ENCODE data around the gene EID2. TPM values are rescaled to one million over a fixed set of nuclear protein-coding genes. Genes with fewer than 3 reads are reported as not detected.

The EID2 gene
- total RNA-seq, 5 donors from 2014 or later (not counting 1 experiment from before 2014, with no cell fraction given): 14.4 to 21.9 (median 19.8) TPM

- H3K9me3 Mint-ChIP-seq: no peaks in the 10 kb centered on the region
- H3K27ac Mint-ChIP-seq: no peak overlapping the region
- 33% methylated on average over 1 of the region's 3 CpGs for WGBS (ENCODE audit: insufficient coverage)
- no peak overlapping the region for H3K4me3 Mint-ChIP-seq
- ATAC-seq (replicated peaks in 1 of 4) (no peak), DNase-seq (no peak)
- Histone ChIP-seq H3K27me3 (replicated peaks in 1 of 2; ENCODE audit: control insufficient read depth in 2 of 2, extremely low read depth in 1 of 2, insufficient read depth in 2 of 2, low read length in 1 of 2) (peaks cover 0 to 14% of the 10 kb centered on the region in 2 experiments), H3K9me3 (no peaks in the 10 kb centered on the region), H3K27ac (ENCODE audit: low read length) (no peak overlapping the region), H3K36me3 (ENCODE audit: control insufficient read depth in 2 of 2, extremely low read depth in 1 of 2, insufficient read depth in 1 of 2, low read length in 1 of 2) (no peaks in the 10 kb centered on the region), H3K4me3 (ENCODE audit: control insufficient read depth in 1 of 2, extremely low read depth in 1 of 2, low read length in 1 of 2) (no peak overlapping the region), H3K4me1 (ENCODE audit: control insufficient read depth in 1 of 2, extremely low read depth in 1 of 2, insufficient read depth in 2 of 2, low read length in 2 of 2) (no peaks in the 10 kb centered on the region)
- H3K27me3 Mint-ChIP-seq: peaks cover 14 to 19% of the 10 kb centered on the region in 2 donors
- CTCF ChIA-PET: interaction anchor here in 1 of 2 donors (0.6 kb wide), 1 partner anchor 758 kb away, joined by 6 read pairs; no protein-coding TSS in a partner anchor
- H3K4me1 Mint-ChIP-seq: no peaks in the 10 kb centered on the region
- H3K36me3 Mint-ChIP-seq: no peaks in the 10 kb centered on the region
- POLR2A ChIA-PET: no interaction called here
Observed at GRCh38 chr19:39566064-39566463, 26.1 kb upstream of the EID2 start.

GRCh38 chr19:39563408-39563807 is 23.4 kb upstream of the EID2 start:
- no peaks in the 10 kb centered on the region for H3K9me3 ChIP-seq
- peaks cover 7 to 11% (median 8%) of the 10 kb centered on the region in 3 donors for H3K4me1 Mint-ChIP-seq
- POLR2A ChIA-PET: no interaction called here
- ATAC-seq (replicated peaks in 1 of 4) (no peak), DNase-seq (no peak)
- H3K27ac ChIP-seq (ENCODE audit: low read length): no peak overlapping the region
- peaks cover 0 to 12% of the 10 kb centered on the region in 2 experiments for H3K27me3 ChIP-seq (replicated peaks in 1 of 2; ENCODE audit: control insufficient read depth in 2 of 2, extremely low read depth in 1 of 2, insufficient read depth in 2 of 2, low read length in 1 of 2)
- no peak overlapping the region for H3K4me3 ChIP-seq (ENCODE audit: control insufficient read depth in 1 of 2, extremely low read depth in 1 of 2, low read length in 1 of 2)
- H3K4me3 Mint-ChIP-seq: no peak overlapping the region
- no peaks in the 10 kb centered on the region for H3K9me3 Mint-ChIP-seq
- no peaks in the 10 kb centered on the region for H3K36me3 ChIP-seq (ENCODE audit: control insufficient read depth in 2 of 2, extremely low read depth in 1 of 2, insufficient read depth in 1 of 2, low read length in 1 of 2)
- peaks cover 5 to 7% of the 10 kb centered on the region in 2 donors for H3K27me3 Mint-ChIP-seq
- H3K36me3 Mint-ChIP-seq: no peaks in the 10 kb centered on the region
- CTCF ChIA-PET: interaction anchor here in 1 of 2 donors (0.7 kb wide), 1 partner anchor 961 kb away, joined by 3 read pairs; no protein-coding TSS in a partner anchor
- whole genome bisulfite sequencing (ENCODE audit: insufficient coverage): 96% methylated on average over 2 of the region's 2 CpGs
- H3K4me1 ChIP-seq (ENCODE audit: control insufficient read depth in 1 of 2, extremely low read depth in 1 of 2, insufficient read depth in 2 of 2, low read length in 2 of 2): peaks cover 0 to 9% of the 10 kb centered on the region in 2 experiments
- no peak overlapping the region for H3K27ac Mint-ChIP-seq

- H3K9me3 Mint-ChIP-seq: no peaks in the 10 kb centered on the region
- H3K36me3 Mint-ChIP-seq: no peaks in the 10 kb centered on the region
- ChIA-PET CTCF (no interaction called here), POLR2A (no interaction called here)
- H3K4me1 Mint-ChIP-seq: peaks cover 21 to 25% (median 23%) of the 10 kb centered on the region in 3 donors
- no peaks in the 10 kb centered on the region for H3K9me3 ChIP-seq
- H3K27ac ChIP-seq (ENCODE audit: low read length): peak overlapping the region; percentile 77
- peak overlapping the region in 1 of 2 donors; percentile 24 for H3K4me3 ChIP-seq (ENCODE audit: control insufficient read depth in 1 of 2, extremely low read depth in 1 of 2, low read length in 1 of 2)
- peak; percentile 67 to 87 (median 84) for ATAC-seq (replicated peaks in 1 of 4)
- WGBS (ENCODE audit: insufficient coverage): 9% methylated on average over 4 of the region's 6 CpGs
- peaks cover 2 to 11% of the 10 kb centered on the region in 2 experiments for H3K4me1 ChIP-seq (ENCODE audit: control insufficient read depth in 1 of 2, extremely low read depth in 1 of 2, insufficient read depth in 2 of 2, low read length in 2 of 2)
- H3K4me3 Mint-ChIP-seq: peak overlapping the region; percentile 64 to 79 (median 73)
- DNase-seq: peak in 4 of 35 experiments; percentile 5 to 48 (median 18)
- H3K36me3 ChIP-seq (ENCODE audit: control insufficient read depth in 2 of 2, extremely low read depth in 1 of 2, insufficient read depth in 1 of 2, low read length in 1 of 2): no peaks in the 10 kb centered on the region
- peak overlapping the region; percentile 96 to 98 for H3K27ac Mint-ChIP-seq
- no peaks in the 10 kb centered on the region for H3K27me3 Mint-ChIP-seq
- H3K27me3 ChIP-seq (replicated peaks in 1 of 2; ENCODE audit: control insufficient read depth in 2 of 2, extremely low read depth in 1 of 2, insufficient read depth in 2 of 2, low read length in 1 of 2): peaks cover 0 to 4% of the 10 kb centered on the region in 2 experiments
Observed at GRCh38 chr19:39558624-39559117, 18.7 kb upstream of the EID2 start.

- Histone ChIP-seq H3K4me3 (ENCODE audit: control insufficient read depth in 1 of 2, extremely low read depth in 1 of 2, low read length in 1 of 2) (peak overlapping the region in 1 of 2 donors; percentile 24), H3K27me3 (replicated peaks in 1 of 2; ENCODE audit: control insufficient read depth in 2 of 2, extremely low read depth in 1 of 2, insufficient read depth in 2 of 2, low read length in 1 of 2) (peaks cover 3% of the 10 kb centered on the region in 2 experiments), H3K36me3 (ENCODE audit: control insufficient read depth in 2 of 2, extremely low read depth in 1 of 2, insufficient read depth in 1 of 2, low read length in 1 of 2) (no peaks in the 10 kb centered on the region), H3K4me1 (ENCODE audit: control insufficient read depth in 1 of 2, extremely low read depth in 1 of 2, insufficient read depth in 2 of 2, low read length in 2 of 2) (peaks cover 2 to 11% of the 10 kb centered on the region in 2 experiments), H3K27ac (ENCODE audit: low read length) (peak overlapping the region; percentile 77), H3K9me3 (no peaks in the 10 kb centered on the region)
- DNase-seq (peak in 4 of 35 experiments; percentile 4 to 54 (median 14)), ATAC-seq (replicated peaks in 1 of 4) (peak; percentile 76 to 84 (median 79))
- CTCF ChIA-PET: no interaction called here
- no peaks in the 10 kb centered on the region for H3K27me3 Mint-ChIP-seq
- peak overlapping the region; percentile 96 to 98 for H3K27ac Mint-ChIP-seq
- no peaks in the 10 kb centered on the region for H3K9me3 Mint-ChIP-seq
- WGBS (ENCODE audit: insufficient coverage): 0% methylated on average over 1 of the region's 5 CpGs
- POLR2A ChIA-PET: no interaction called here
- H3K4me1 Mint-ChIP-seq: peaks cover 21 to 28% (median 23%) of the 10 kb centered on the region in 3 donors
- H3K36me3 Mint-ChIP-seq: no peaks in the 10 kb centered on the region
- peak overlapping the region; percentile 64 to 79 (median 73) for H3K4me3 Mint-ChIP-seq
Observed at GRCh38 chr19:39557811-39558623, 18.1 kb upstream of the EID2 start.

GRCh38 chr19:39555883-39556282 is 15.9 kb upstream of the EID2 start:
- H3K27me3 Mint-ChIP-seq: no peaks in the 10 kb centered on the region
- WGBS (ENCODE audit: insufficient coverage): 86% methylated on average over 1 of the region's 1 CpG
- H3K27ac Mint-ChIP-seq: no peak overlapping the region
- CTCF ChIA-PET: no interaction called here
- Histone ChIP-seq H3K36me3 (ENCODE audit: control insufficient read depth in 2 of 2, extremely low read depth in 1 of 2, insufficient read depth in 1 of 2, low read length in 1 of 2) (no peaks in the 10 kb centered on the region), H3K4me3 (ENCODE audit: control insufficient read depth in 1 of 2, extremely low read depth in 1 of 2, low read length in 1 of 2) (no peak overlapping the region), H3K27me3 (replicated peaks in 1 of 2; ENCODE audit: control insufficient read depth in 2 of 2, extremely low read depth in 1 of 2, insufficient read depth in 2 of 2, low read length in 1 of 2) (peaks cover 2 to 5% of the 10 kb centered on the region in 2 experiments), H3K4me1 (ENCODE audit: control insufficient read depth in 1 of 2, extremely low read depth in 1 of 2, insufficient read depth in 2 of 2, low read length in 2 of 2) (peaks cover 2 to 16% of the 10 kb centered on the region in 2 experiments), H3K9me3 (no peaks in the 10 kb centered on the region), H3K27ac (ENCODE audit: low read length) (no peak overlapping the region)
- H3K9me3 Mint-ChIP-seq: no peaks in the 10 kb centered on the region
- DNase-seq (no peak), ATAC-seq (replicated peaks in 1 of 4) (no peak)
- peaks cover 21 to 33% (median 30%) of the 10 kb centered on the region in 3 donors for H3K4me1 Mint-ChIP-seq
- no peak overlapping the region for H3K4me3 Mint-ChIP-seq
- H3K36me3 Mint-ChIP-seq: no peaks in the 10 kb centered on the region
- POLR2A ChIA-PET: no interaction called here

- H3K27me3 Mint-ChIP-seq: no peaks in the 10 kb centered on the region
- no peaks in the 10 kb centered on the region for H3K36me3 Mint-ChIP-seq
- Histone ChIP-seq H3K4me1 (ENCODE audit: control insufficient read depth in 1 of 2, extremely low read depth in 1 of 2, insufficient read depth in 2 of 2, low read length in 2 of 2) (peaks cover 2 to 16% of the 10 kb centered on the region in 2 experiments), H3K4me3 (ENCODE audit: control insufficient read depth in 1 of 2, extremely low read depth in 1 of 2, low read length in 1 of 2) (no peak overlapping the region), H3K27ac (ENCODE audit: low read length) (no peak overlapping the region), H3K9me3 (no peaks in the 10 kb centered on the region), H3K27me3 (replicated peaks in 1 of 2; ENCODE audit: control insufficient read depth in 2 of 2, extremely low read depth in 1 of 2, insufficient read depth in 2 of 2, low read length in 1 of 2) (peaks cover 2 to 5% of the 10 kb centered on the region in 2 experiments), H3K36me3 (ENCODE audit: control insufficient read depth in 2 of 2, extremely low read depth in 1 of 2, insufficient read depth in 1 of 2, low read length in 1 of 2) (no peaks in the 10 kb centered on the region)
- H3K27ac Mint-ChIP-seq: no peak overlapping the region
- WGBS (ENCODE audit: insufficient coverage): 69% methylated on average over 3 of the region's 4 CpGs
- H3K4me1 Mint-ChIP-seq: peaks cover 21 to 33% (median 30%) of the 10 kb centered on the region in 3 donors
- ChIA-PET POLR2A (no interaction called here), CTCF (no interaction called here)
- no peak for ATAC-seq (replicated peaks in 1 of 4)
- DNase-seq: no peak
- no peak overlapping the region for H3K4me3 Mint-ChIP-seq
- H3K9me3 Mint-ChIP-seq: no peaks in the 10 kb centered on the region
Observed at GRCh38 chr19:39554701-39555311, 14.8 kb upstream of the EID2 start.
